GM21360 (cell line): ENCODE results near the gene CDK15.

Experiments
- ATAC-seq: cut with Tn5 transposase; IDR thresholded peaks from one replicate; pipeline ENCODE4 v1.9.1; 2021; ENCODE audit warnings: mild to moderate bottlenecking, moderate library complexity; ENCODE audit not compliant: unreplicated experiment

Gene CDK15

GRCh38 chr2:201904538-201905420, 98.4 kb downstream of the CDK15 start:
- ATAC-seq, result peak; percentile 75

- ATAC-seq, result no peak
Measured at GRCh38 chr2:201906777-201907562, 100.6 kb downstream of the CDK15 start.

- ATAC-seq, result no peak
Measured at GRCh38 chr2:201907563-201907881, 101.2 kb downstream of the CDK15 start.

- ATAC-seq, result no peak
Measured at GRCh38 chr2:201908901-201909300, 102.6 kb downstream of the CDK15 start.

GRCh38 chr2:201909348-201909747, 103.0 kb downstream of the CDK15 start:
- ATAC-seq, result no peak

GRCh38 chr2:201909961-201910361, 103.6 kb downstream of the CDK15 start:
- no peak for ATAC-seq

GRCh38 chr2:201911372-201911771, 105.0 kb downstream of the CDK15 start:
- ATAC-seq, result no peak

- ATAC-seq, result no peak
Measured at GRCh38 chr2:201913201-201913600, 106.9 kb downstream of the CDK15 start.

- no peak for ATAC-seq
Measured at GRCh38 chr2:201915446-201915845, 109.1 kb downstream of the CDK15 start.

GRCh38 chr2:201916565-201916964, 110.2 kb downstream of the CDK15 start:
- no peak for ATAC-seq

GRCh38 chr2:201918616-201919307, 112.4 kb downstream of the CDK15 start:
- ATAC-seq, result no peak

GRCh38 chr2:201919308-201919634, 112.9 kb downstream of the CDK15 start:
- no peak for ATAC-seq

GRCh38 chr2:201923436-201924328, 117.3 kb downstream of the CDK15 start:
- ATAC-seq, result no peak

GRCh38 chr2:201924453-201924852, 118.1 kb downstream of the CDK15 start:
- ATAC-seq, result no peak

- ATAC-seq, result no peak
Measured at GRCh38 chr2:201925056-201925455, 118.7 kb downstream of the CDK15 start.

GRCh38 chr2:201926067-201926466, 119.7 kb downstream of the CDK15 start:
- no peak for ATAC-seq

GRCh38 chr2:201928363-201928762, 122.0 kb downstream of the CDK15 start:
- no peak for ATAC-seq

GRCh38 chr2:201929281-201930026, 123.1 kb downstream of the CDK15 start:
- ATAC-seq, result no peak

GRCh38 chr2:201930043-201930442, 123.7 kb downstream of the CDK15 start:
- no peak for ATAC-seq

GRCh38 chr2:201930831-201931230, 124.5 kb downstream of the CDK15 start:
- ATAC-seq, result no peak
